Activated CD8-positive, alpha-beta memory T cell treated with anti-CD3 and anti-CD28 coated beads for 36 hours (primary cell): Measurements from ENCODE around the gene PNPLA2. TPM values are rescaled to one million over a fixed set of nuclear protein-coding genes. Genes with fewer than 3 reads are reported as not detected.

Source experiments
- CTCF ChIA-PET: fragments of 350-600 bp; sonication (Branson Sonifier 250); formaldehyde crosslinking; loops from one replicate; lab custom pipeline; 2021; ENCODE audit warnings: antibody characterized with exemption; lab: Charles Lee
- POLR2A ChIA-PET: fragments of 350-600 bp; sonication (Branson Sonifier 250); formaldehyde crosslinking; loops from one replicate; lab custom pipeline; 2021; ENCODE audit warnings: antibody characterized with exemption; lab: Charles Lee
- total RNA-seq, 2 experiments: library from RNA; stranded (reverse); gene quantifications; one replicate each; pipeline ENCODE4 v1.2.3, GENCODE V29; 2021

PNPLA2 gene
- total RNA-seq, 2 experiments from 2014 or later, result 38.5 to 44.3 TPM

GRCh38 chr11:823441-824291 lies 5.0 kb downstream of the PNPLA2 start:
- ChIA-PET CTCF (no interaction called here), POLR2A (no interaction called here)

GRCh38 chr11:824292-824880 lies 5.7 kb downstream of the PNPLA2 start:
- ChIA-PET POLR2A (no interaction called here), CTCF (no interaction called here)

- CTCF ChIA-PET, result interaction anchor here (0.8 kb wide), 1 partner anchor 28 kb away, joined by 4 read pairs; no protein-coding TSS in a partner anchor
- POLR2A ChIA-PET, result no interaction called here
Observed at GRCh38 chr11:824942-825341, 6.2 kb downstream of the PNPLA2 start.

GRCh38 chr11:825366-826226 lies 6.9 kb downstream of the PNPLA2 start:
- ChIA-PET CTCF (interaction anchor here (0.8 to 1.0 kb wide), 2 partner anchors 23 to 29 kb away, joined by 3 to 4 read pairs; no protein-coding TSS in a partner anchor), POLR2A (no interaction called here)

DNA sequence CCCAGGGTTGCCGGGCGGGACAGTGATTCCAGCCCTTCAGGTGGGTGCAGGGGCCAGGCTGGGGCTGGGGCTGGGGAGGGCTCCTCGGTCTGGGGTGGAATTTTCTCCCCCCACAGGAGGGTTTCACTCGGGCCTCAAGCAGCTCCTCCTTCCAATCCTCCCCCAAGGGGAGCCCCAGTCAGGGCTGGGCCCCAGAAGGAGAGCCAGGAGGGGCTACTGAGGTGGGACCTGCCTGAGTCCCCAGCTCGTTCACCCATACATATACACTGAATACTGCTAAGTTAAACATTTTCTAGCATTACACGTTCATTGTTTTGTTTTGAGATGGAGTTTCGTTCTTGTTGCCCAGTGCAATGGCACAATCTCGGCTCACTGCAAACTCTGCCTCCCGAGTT lies 7.5 kb downstream of the PNPLA2 start:
- CTCF ChIA-PET, result interaction anchor here (1.0 kb wide), 1 partner anchor 22 kb away, joined by 3 read pairs; no protein-coding TSS in a partner anchor
- POLR2A ChIA-PET, result no interaction called here

GRCh38 chr11:826836-827145 lies 8.1 kb downstream of the PNPLA2 start:
- CTCF ChIA-PET, result interaction anchor here (1.6 kb wide), 1 partner anchor 11 kb away, joined by 5 read pairs; no protein-coding TSS in a partner anchor
- POLR2A ChIA-PET, result no interaction called here

DNA sequence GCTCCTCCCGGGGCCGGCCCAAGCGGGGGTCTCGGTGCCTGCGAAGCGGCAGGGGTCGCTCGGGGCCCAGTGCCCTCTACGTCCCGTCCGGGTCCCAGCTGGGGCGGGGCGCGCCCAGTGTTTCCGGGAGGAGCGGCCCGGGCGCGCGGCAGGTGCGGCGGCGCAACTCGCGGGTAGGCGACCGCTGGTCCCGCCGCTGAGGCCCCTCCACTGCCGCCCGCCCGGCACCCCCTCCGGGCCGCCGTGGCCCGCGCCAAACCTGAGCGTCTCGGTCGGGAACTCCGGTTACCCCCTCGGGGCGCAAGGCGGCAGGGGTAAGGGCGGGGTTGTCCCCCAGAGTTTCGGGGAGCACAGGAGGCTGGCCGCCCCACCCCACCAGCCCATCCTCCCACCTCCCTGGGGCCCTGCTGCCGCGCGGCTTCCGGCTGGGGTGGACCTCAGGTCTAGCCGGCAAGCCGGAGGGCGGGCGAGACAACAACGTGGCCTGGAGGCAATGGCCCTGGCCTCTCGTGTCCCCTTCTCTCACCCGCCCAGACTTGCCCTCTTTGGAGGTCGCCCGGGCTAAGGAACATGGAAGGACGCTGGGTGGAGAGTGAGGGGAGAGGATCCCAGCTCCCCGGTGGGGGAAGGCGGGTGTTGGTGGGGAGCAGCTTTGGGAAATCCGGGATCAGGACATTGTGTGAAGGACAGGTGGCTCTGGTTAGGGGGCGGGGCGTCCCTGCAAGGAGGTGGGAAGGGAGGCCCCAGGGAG lies 8.6 kb downstream of the PNPLA2 start:
- POLR2A ChIA-PET, result interaction anchor here (0.7 kb wide), 1 partner anchor 8 kb away, joined by 5 read pairs; the partner anchor contains the start of gene PNPLA2
- CTCF ChIA-PET, result interaction anchor here (1.6 kb wide), 1 partner anchor 11 kb away, joined by 5 read pairs; no protein-coding TSS in a partner anchor

GRCh38 chr11:827897-828192 lies 9.1 kb downstream of the PNPLA2 start, which contains the start of gene CRACR2B:
Gene CRACR2B (plus strand): TSS chr11:827919. CDS start chr11:828608, 689 bp downstream.
- CTCF ChIA-PET, result interaction anchor here (1.6 kb wide), 1 partner anchor 10 kb away, joined by 5 read pairs; no protein-coding TSS in a partner anchor
- POLR2A ChIA-PET, result interaction anchor here (0.7 kb wide), 1 partner anchor 9 kb away, joined by 5 read pairs; the partner anchor contains the start of gene PNPLA2

GRCh38 chr11:828506-829175 lies 9.9 kb downstream of the PNPLA2 start:
- CTCF ChIA-PET, result interaction anchor here (0.7 to 1.8 kb wide), 3 partner anchors 10 to 30 kb away, joined by 3 to 7 read pairs (median 5); no protein-coding TSS in a partner anchor

DNA sequence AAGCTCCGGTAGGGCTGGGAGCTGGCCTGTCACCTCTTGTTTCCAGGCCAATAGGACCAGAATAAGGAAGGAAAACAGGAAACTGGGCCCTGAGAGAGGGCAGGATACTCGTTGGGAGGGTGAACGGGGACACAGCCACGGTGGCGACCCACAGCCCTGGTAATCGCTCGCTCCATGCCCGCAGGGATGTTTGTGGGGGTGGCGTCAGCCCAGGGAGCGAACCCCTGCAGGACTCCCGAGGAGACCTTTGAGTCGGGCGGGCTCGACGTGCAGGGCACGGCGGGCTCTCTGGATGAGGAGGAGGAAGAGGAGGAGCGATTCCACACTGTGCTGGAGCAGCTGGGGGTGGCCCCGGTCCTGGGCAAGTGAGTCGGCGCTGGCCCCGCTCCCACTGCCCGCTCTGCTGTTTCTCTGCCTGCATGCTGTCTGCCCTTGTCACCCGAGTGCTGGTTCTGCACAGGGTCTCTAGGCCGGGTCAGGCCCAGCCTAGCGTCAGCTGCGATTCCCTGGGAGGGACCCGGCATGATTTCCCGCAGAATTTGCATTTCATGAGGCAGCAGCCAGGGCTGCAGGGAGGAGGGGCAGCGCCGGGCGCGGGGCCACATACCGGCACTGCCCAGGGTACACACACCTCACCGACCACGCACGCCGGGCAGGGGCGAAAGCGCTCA lies 10.6 kb downstream of the PNPLA2 start:
- POLR2A ChIA-PET, result interaction anchor here (1.0 to 1.7 kb wide), 2 partner anchors 10 to 11 kb away, joined by 3 to 9 read pairs; partner anchors contain the start of gene PNPLA2
- CTCF ChIA-PET, result interaction anchor here (0.7 to 1.8 kb wide), 2 partner anchors 12 to 30 kb away, joined by 3 to 7 read pairs; no protein-coding TSS in a partner anchor

More at GRCh38 chr11:828506-829175, 9.9 kb downstream of the PNPLA2 start:
- POLR2A ChIA-PET, result interaction anchor here (1.0 kb wide), 1 partner anchor 12 kb away, joined by 3 read pairs; no protein-coding TSS in a partner anchor

DNA sequence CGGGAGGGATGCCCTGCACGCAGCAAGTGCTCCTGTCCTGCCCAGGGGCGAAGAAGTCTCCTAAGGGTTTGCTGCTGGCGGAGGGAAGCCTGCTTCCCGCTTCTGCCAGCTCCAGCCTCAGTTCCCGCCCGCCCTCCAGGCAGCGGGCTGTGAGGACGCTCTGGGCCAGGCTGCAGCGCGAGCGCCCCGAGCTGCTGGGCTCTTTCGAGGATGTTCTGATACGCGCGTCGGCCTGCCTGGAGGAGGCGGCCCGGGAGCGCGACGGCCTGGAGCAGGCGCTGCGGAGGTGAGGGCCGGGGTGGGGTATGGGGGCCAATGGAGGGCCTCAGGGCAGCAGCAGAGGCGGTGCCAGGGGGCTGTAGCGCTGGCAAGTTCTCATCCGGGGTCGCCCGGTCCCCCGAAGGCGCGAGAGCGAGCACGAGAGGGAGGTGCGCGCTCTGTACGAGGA lies 11.2 kb downstream of the PNPLA2 start:
- POLR2A ChIA-PET, result interaction anchor here (1.0 to 1.7 kb wide), 2 partner anchors 10 to 11 kb away, joined by 3 to 9 read pairs; partner anchors contain the start of gene PNPLA2
- CTCF ChIA-PET, result interaction anchor here (0.6 to 1.8 kb wide), 2 partner anchors 11 to 33 kb away, joined by 3 to 7 read pairs; no protein-coding TSS in a partner anchor

DNA sequence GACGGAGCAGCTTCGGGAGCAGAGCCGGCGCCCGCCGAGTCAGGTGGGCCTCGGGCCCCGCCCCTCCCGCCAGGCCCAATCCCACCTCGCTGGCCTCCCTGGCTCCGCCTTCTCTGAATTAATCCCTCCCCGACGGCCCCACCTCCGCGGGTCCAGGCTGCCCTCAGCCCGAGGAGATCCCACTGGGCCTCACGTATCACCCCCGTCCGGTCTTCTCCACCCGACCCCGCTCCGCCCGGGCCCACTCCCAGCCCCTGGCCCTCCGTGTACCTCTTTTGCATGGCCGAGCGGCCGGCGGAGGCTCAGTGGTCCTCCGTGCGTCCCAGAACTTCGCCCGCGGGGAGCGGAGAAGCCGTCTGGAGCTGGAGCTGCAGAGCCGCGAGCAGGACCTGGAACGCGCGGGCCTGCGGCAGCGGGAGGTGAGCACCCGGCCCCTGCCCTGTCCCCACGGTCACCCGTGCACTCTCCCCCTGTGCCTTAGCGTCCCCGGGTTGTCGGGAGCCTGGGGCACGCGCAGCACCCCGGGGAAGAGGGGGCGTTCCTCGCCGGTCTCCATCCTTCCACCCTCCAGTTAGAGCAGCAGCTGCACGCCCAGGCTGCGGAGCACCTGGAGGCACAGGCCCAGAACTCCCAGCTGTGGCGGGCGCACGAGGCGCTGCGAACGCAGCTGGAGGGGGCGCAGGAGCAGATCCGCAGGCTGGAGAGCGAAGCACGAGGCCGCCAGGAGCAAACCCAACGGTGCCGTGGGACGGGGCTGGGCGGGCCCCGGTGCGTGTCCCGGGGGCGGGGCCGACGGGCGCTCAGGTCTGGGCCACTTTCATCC lies 11.8 kb downstream of the PNPLA2 start:
- POLR2A ChIA-PET, result interaction anchor here (1.5 to 1.7 kb wide), 3 partner anchors 10 to 22 kb away, joined by 4 to 9 read pairs (median 6); partner anchors contain the start of gene PNPLA2
- CTCF ChIA-PET, result interaction anchor here (0.6 to 2.3 kb wide), 5 partner anchors 10 to 221 kb away, joined by 3 to 7 read pairs (median 4); partner anchors contain the start of genes POLR2L and TSPAN4

DNA sequence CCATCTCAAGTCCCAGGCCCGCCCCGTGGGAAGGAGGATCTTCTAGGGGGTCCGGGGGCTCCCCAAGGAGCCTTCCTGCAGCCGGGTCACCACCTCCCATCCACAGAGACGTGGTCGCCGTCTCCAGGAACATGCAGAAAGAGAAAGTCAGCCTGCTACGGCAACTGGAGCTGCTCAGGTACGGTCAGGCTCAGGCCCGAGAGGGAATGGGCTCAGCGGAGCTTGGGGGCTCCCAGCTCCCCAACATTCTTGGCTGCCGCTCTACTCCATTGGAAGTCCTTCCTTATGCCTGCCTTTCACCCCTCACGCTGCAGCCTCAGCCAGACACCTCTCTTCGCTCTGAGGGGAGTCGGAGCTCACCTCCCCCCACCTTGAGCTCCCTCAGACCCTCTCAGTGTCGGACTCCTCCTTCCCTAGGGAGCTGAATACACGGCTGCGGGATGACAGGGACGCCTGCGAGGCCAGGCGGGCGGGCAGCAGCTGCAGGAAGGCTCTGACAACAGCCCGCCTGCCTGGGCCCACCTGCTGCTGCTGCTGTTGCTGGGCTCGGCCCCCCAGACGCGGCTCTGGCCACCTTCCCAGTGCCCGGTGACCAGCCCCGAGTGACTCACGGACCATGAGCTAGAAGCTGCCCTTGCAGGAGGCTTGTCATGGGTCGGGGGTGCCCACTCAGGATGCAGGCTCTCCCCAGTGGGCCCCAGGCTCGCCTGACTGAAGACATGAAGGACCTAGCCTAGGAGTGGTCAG lies 12.6 kb downstream of the PNPLA2 start:
- ChIA-PET CTCF (interaction anchor here (1.1 to 2.3 kb wide), 4 partner anchors 12 to 220 kb away, joined by 3 to 6 read pairs (median 4); partner anchors contain the start of genes POLR2L and TSPAN4), POLR2A (interaction anchor here (1.5 to 2.5 kb wide), 4 partner anchors 10 to 22 kb away, joined by 4 to 13 read pairs (median 8); partner anchors contain the start of gene PNPLA2)

DNA sequence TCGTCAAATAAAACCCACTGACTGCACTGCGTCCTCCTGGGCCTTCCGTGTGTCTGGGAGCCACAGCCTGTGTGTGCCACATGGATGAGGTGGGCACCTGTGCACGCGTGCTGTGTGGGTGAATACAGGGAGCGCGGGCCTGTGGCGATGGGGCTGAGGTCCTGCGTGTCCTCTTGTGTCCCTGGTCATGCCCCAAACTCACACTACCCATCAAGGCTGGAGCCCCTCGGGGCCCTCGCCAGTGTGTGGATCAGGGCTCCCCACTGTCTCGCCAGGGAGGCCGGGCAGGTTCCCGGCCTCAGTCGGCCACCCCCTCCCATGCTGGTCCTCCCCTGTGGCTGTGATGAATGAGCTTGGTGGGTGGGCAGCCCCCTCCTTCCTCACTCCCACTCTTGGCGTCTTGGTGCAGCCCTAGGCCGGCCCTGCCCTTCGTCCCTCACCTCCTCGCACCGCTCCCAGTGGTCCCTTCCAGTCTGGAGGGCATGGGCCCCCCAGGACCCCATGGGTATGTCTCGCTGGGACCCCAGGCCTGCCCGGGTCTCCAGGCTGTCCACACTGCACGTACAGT lies 13.3 kb downstream of the PNPLA2 start:
- ChIA-PET CTCF (interaction anchor here (1.0 to 2.3 kb wide), 5 partner anchors 9 to 219 kb away, joined by 3 to 6 read pairs (median 3); partner anchors contain the start of genes POLR2L and TSPAN4), POLR2A (interaction anchor here (0.6 to 2.5 kb wide), 4 partner anchors 9 to 78 kb away, joined by 3 to 13 read pairs (median 5); partner anchors contain the start of genes CHID1 and PNPLA2)
